ENCODE measurements around the gene RAB4A. TPM values are rescaled to one million over a fixed set of nuclear protein-coding genes. Genes with fewer than 3 reads are reported as not detected.
A peak's percentile ranks its signal among the peaks of the same experiment; 100 is the strongest.

RAB4A gene
- total and polyA plus RNA-seq, 10 of the 15 experiments (the other 5 are each of a cell fraction or from before 2014, with no cell fraction given): 4.0 to 35.8 (median 17.7) TPM

DNA sequence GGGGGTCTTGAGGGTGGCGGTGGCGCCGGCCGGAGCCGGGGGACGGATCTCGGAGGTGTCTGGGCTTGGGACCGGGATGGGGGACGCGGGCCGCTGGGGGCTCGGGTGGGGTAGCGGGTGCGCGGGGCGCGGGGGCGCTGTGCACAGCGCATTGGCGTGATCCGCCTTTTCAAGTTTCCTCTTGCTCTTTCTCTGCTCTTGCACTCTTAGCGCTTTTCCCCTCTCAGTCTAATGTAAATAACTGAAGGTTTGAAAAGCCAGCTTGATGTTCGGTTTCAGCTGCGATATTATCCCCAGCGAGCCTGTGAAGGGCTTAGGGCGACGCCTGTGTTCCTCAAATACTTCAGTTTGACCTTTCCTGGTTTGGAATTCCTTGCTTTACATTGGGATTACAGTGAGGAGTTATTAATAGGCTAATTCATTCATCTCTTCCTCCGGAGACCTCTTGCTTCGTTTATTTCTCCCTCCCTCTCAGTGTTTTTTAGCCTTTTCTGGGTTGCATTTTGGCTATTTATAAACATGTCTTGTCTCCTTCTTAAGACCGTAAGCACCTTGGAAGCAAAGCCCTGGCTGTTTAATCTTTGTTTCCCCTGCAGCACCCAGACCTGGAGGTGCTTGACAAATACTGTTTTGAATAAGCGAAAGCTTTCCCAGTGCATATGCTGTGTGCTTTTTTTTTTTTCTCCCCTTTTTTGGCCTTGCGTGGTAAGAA lies 693 bp downstream of the RAB4A start:
- H3K9me3 ChIP-seq (replicated peaks; ENCODE audit: control insufficient read depth, insufficient read depth, low read length): no peaks in the 10 kb centered on the region; the same call in 1 of the 3 replicates
- ATAC-seq: peak; percentile 71
- no peak for FAIRE-seq
- intact Hi-C loops (cut with micrococcal nuclease; ENCODE audit: unreplicated experiment) (loop anchor here (5.0 kb wide), 1 partner anchor 171 kb away; no protein-coding TSS in a partner anchor), in situ Hi-C loops (cut with MboI) (no loop called here)
- ChIA-PET SMC1A (ENCODE audit: uncharacterized antibody, unreplicated experiment) (interaction anchor here (0.6 kb wide), 1 partner anchor 67 kb away, joined by 3 read pairs; no protein-coding TSS in a partner anchor), RAD21 (ENCODE audit: unreplicated experiment) (no interaction called here), POLR2A (interaction anchor here (0.7 to 0.8 kb wide), 2 partner anchors 179 to 256 kb away, joined by 3 read pairs; no protein-coding TSS in a partner anchor), CTCF (no interaction called here)
- TF ChIP-seq BCL3 (IDR thresholded peaks at IDR 0.05; ENCODE audit: borderline replicate concordance, insufficient read depth, low read depth, low read length, poor library complexity, severe bottlenecking) (no peak), CREM (IDR thresholded peaks at IDR 0.05; ENCODE audit: low read depth) (no peak), POLR2A (IDR thresholded peaks at IDR 0.05; ENCODE audit: low read depth, low read length) (no peak), E2F8 (IDR thresholded peaks at IDR 0.05; ENCODE audit: low read depth, partially characterized antibody) (no peak), RBBP5 (conservative IDR thresholded peaks at IDR 0.05) (no peak), NFYA (IDR thresholded peaks at IDR 0.05; ENCODE audit: borderline replicate concordance, low read depth, low read length) (no peak), ETV6 (conservative IDR thresholded peaks at IDR 0.05 in 1 of 2, IDR thresholded peaks at IDR 0.05 in 1 of 2; ENCODE audit: borderline replicate concordance in 1 of 2, low read depth in 1 of 2) (no peak), SREBF2 (IDR thresholded peaks at IDR 0.05; ENCODE audit: low read length) (no peak), JUNB (IDR thresholded peaks at IDR 0.05) (no peak), STAT3 (IDR thresholded peaks at IDR 0.05; ENCODE audit: low read depth, low read length) (no peak), PML (IDR thresholded peaks at IDR 0.05; ENCODE audit: low read length) (no peak)
- TF ChIP-seq, protein P1, sequence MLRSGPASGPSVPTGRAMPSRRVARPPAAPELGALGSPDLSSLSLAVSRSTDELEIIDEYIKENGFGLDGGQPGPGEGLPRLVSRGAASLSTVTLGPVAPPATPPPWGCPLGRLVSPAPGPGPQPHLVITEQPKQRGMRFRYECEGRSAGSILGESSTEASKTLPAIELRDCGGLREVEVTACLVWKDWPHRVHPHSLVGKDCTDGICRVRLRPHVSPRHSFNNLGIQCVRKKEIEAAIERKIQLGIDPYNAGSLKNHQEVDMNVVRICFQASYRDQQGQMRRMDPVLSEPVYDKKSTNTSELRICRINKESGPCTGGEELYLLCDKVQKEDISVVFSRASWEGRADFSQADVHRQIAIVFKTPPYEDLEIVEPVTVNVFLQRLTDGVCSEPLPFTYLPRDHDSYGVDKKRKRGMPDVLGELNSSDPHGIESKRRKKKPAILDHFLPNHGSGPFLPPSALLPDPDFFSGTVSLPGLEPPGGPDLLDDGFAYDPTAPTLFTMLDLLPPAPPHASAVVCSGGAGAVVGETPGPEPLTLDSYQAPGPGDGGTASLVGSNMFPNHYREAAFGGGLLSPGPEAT (IDR thresholded peaks at IDR 0.05; ENCODE audit: low read depth): no peak
- TF ChIP-seq, protein P2, sequence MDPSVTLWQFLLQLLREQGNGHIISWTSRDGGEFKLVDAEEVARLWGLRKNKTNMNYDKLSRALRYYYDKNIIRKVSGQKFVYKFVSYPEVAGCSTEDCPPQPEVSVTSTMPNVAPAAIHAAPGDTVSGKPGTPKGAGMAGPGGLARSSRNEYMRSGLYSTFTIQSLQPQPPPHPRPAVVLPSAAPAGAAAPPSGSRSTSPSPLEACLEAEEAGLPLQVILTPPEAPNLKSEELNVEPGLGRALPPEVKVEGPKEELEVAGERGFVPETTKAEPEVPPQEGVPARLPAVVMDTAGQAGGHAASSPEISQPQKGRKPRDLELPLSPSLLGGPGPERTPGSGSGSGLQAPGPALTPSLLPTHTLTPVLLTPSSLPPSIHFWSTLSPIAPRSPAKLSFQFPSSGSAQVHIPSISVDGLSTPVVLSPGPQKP (IDR thresholded peaks at IDR 0.05; ENCODE audit: low read depth, low read length): no peak
- peak overlapping the region; percentile 89 for H3K4me2 ChIP-seq (ENCODE audit: control insufficient read depth, insufficient read depth)
- H3K4me3 ChIP-seq: peak overlapping the region; percentile 95
- H3K4me1 ChIP-seq (ENCODE audit: control insufficient read depth, insufficient read depth, low read length): peaks cover 9% of the 10 kb centered on the region
- WGBS (ENCODE audit: insufficient coverage, insufficient replicate concordance, low lambda C conversion rate, missing lambda C conversion rate): under 1% methylated on average over 12 of the region's 32 CpGs
- no TSS peak for BruUV-seq (replicated peaks)
- DNase-seq (ENCODE audit: low read depth, low spot score): no peak
- no peaks in the 10 kb centered on the region for H3K27me3 ChIP-seq (replicated peaks in 1 of 2; ENCODE audit: control insufficient read depth in 2 of 2, insufficient read depth in 2 of 2, low read length in 1 of 2)
- no peaks in the 10 kb centered on the region for H3K36me3 ChIP-seq (ENCODE audit: control insufficient read depth in 2 of 2, insufficient read depth in 2 of 2, low read length in 1 of 2)
- H4K20me1 ChIP-seq (ENCODE audit: control insufficient read depth, insufficient read depth): no peaks in the 10 kb centered on the region
- H2AFZ ChIP-seq (ENCODE audit: control insufficient read depth, low read depth, low read length): peak overlapping the region; percentile 25
- H3K27ac ChIP-seq (ENCODE audit: control insufficient read depth, insufficient read depth): peak overlapping the region; percentile 7; the same call in 1 of the 2 replicates
- peaks cover 21% of the 10 kb centered on the region for H3K79me2 ChIP-seq (ENCODE audit: control insufficient read depth, insufficient read depth, low read length)
- H3K9ac ChIP-seq (ENCODE audit: control insufficient read depth, insufficient read depth, low read length): peak overlapping the region; percentile 52
